Measurements from ENCODE around the gene TRIM66.

The TRIM66 gene

GRCh38 chr11:8686325-8686724, 3.9 kb upstream of the TRIM66 start:
- no peak overlapping the region for H3K4me3 ChIP-seq (ENCODE audit: low read depth, low read length)
- no peak for TF ChIP-seq CTCF (IDR thresholded peaks at IDR 0.05; ENCODE audit: control insufficient read depth, extremely low read depth, insufficient read depth)
- no peak for DNase-seq (ENCODE audit: low read depth)

GRCh38 chr11:8685820-8686219, 3.4 kb upstream of the TRIM66 start:
- no peak for DNase-seq (ENCODE audit: low read depth)
- no peak for TF ChIP-seq CTCF (IDR thresholded peaks at IDR 0.05; ENCODE audit: control insufficient read depth, extremely low read depth, insufficient read depth)
- no peak overlapping the region for H3K4me3 ChIP-seq (ENCODE audit: low read depth, low read length)

GRCh38 chr11:8685306-8685705, 2.8 kb upstream of the TRIM66 start:
- no peak for DNase-seq (ENCODE audit: low read depth)
- TF ChIP-seq CTCF (IDR thresholded peaks at IDR 0.05; ENCODE audit: control insufficient read depth, extremely low read depth, insufficient read depth) = no peak
- H3K4me3 ChIP-seq (ENCODE audit: low read depth, low read length) = no peak overlapping the region

GRCh38 chr11:8684600-8685290, 2.3 kb upstream of the TRIM66 start:
- H3K4me3 ChIP-seq (ENCODE audit: low read depth, low read length) = peak overlapping the region; percentile 91
- DNase-seq (ENCODE audit: low read depth) = no peak
- TF ChIP-seq CTCF (IDR thresholded peaks at IDR 0.05; ENCODE audit: control insufficient read depth, extremely low read depth, insufficient read depth) = no peak

- TF ChIP-seq CTCF (IDR thresholded peaks at IDR 0.05; ENCODE audit: control insufficient read depth, extremely low read depth, insufficient read depth) = no peak
- peak overlapping the region; percentile 91 for H3K4me3 ChIP-seq (ENCODE audit: low read depth, low read length)
- DNase-seq (ENCODE audit: low read depth) = no peak
Observed at GRCh38 chr11:8683115-8683807, 796 bp upstream of the TRIM66 start.

GRCh38 chr11:8681837-8682302, 595 bp downstream of the TRIM66 start:
- TF ChIP-seq CTCF (IDR thresholded peaks at IDR 0.05; ENCODE audit: control insufficient read depth, extremely low read depth, insufficient read depth) = no peak
- no peak for DNase-seq (ENCODE audit: low read depth)

More at GRCh38 chr11:8681837-8682302, 595 bp downstream of the TRIM66 start:
- H3K4me3 ChIP-seq (ENCODE audit: low read depth, low read length) = peak overlapping the region; percentile 91
